HG02840 (cell line): ENCODE measurements around the gene UQCRC1.

ENCODE experiments used
- ATAC-seq: cut with Tn5 transposase; IDR thresholded peaks from one replicate; pipeline ENCODE4 v1.9.1; 2021; ENCODE audit warnings: mild to moderate bottlenecking, moderate library complexity, moderate number of reproducible peaks; ENCODE audit not compliant: unreplicated experiment, low FRiP score

Gene UQCRC1

DNA sequence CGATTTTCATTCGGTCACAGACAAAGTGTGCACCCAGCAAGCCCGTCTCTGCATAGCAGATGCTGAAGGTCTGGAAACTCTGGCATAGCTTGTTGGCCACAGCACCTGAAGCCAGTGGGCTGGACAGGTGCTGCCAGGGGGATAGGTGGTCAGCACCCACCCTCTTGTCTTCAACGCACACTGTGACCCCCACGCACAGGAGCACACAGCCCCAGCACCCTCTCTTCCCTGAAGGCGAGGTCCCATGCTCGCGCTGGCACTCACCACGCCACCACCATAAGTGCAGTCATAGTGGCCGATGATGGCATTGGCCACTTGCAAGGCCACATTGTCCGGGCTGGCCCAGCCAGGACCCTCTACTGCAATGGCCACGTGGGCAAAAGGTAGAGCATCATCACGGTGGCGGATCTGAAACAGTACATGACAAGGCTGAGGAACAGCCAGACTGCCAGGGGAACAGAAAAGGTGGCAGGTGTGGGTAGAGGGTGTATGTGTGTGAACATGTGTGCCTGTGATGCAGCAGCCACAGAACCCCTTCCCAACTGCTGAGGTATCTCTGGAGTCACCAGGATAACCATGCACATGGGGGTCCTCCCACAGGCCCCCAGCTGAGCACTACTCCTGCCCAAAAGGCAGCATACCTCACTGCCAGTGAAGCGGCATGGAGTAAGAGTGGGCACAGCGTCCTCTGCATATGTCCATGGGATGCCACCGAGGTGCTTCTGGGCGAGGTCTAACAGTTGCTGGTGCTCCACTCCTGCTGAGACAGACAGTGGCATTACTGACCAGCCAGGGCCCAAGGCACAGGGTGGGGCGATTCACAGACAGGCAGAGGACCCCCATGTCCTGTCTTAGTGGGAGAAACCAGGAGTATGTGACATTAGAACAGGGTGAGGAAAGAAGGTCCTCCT, 8.5 kb downstream of the UQCRC1 start:
- no peak for ATAC-seq

DNA sequence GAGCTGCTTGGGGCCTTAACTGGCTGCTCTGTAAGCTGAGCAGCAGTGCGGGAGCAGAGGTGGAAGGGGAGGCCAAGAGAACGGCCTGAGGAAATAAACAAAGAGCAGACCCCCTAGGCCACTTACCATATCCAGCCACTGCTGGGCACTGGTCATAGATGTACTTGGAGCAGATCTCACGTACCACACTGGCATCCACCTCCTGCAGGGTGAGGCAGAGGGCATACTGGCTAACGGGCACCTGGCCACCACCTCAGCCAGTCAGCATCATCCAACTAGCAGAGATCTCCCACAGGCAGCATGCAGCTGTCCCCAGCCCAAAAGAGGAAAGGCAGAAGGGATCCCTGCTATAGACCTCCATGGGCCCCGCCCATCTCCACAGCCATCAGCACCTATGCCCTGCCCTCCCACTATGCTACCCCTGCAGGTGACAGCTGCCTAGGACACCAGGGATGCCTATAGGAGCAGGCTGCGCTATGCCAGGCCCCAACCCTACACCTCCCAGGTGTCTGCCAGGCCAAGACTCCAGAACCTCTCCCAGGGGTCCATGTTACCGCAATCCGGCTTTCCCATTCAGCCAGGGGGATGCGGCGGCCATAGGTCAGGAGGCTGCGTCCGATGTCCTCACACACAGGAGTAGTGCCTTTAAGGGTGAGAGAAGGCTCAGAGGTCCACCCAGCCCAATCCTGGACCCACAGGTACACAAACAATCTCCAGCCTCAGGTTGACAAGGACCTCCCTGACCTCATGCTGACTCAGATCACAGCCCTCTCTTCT, 9.7 kb downstream of the UQCRC1 start:
- no peak for ATAC-seq

GRCh38 chr3:48599077-48599501, 10.4 kb downstream of the UQCRC1 start:
- ATAC-seq: no peak

DNA sequence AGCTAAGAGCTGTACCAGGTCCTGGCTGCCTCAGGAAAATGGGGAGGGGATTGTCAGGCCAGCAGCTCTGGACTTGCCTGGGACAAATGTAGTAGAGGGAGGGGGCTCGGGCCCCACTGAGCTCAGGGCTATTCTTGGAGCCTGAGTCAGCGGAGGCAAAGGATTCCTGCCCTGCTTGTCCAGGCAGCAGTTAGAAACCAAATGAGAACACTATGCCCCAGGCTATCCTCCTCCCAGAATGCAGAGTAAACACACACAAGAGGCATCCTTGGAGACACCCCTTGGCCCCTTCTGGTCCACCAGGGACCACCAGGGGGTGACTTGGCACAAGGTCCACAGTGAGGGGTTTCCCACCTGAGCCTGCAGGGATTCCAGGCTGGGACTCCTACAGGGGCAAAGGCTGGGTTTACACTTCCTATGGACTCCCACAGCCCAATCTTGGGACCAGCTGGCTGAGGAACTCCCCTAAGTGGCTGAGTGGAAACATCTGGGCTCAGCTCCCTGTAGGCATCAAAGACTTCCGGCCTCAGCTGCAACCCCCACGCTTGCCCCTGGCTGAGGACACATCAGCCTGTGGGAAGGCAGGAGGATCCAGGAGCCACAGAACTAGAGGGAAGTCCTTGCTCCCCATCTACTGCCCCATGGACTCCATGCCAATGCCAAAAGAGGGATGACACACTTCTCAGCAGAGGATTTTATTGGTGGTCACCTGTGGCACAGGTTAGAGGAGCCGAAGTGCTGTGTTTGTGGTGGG, 10.9 kb downstream of the UQCRC1 start:
- no peak for ATAC-seq

DNA sequence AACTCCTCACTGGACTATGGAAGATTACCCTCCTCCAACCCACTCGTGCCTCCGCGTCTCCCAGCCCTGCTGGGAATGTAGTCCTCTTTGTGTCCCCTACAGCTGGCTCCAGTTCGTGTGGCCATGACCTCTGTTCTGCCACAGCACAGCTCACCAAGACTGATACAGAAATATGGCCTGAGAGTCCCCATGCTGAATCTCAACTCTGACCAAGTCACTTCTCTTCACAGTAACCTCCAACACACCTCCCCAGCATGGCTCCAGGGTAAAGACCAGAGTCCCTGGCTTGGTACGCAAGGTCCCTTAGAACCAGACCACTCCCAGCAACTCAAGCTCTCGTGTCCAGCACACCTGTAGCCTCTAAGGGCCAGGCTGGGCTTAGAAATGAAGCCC, 12.0 kb downstream of the UQCRC1 start:
- no peak for ATAC-seq

- no peak for ATAC-seq
These were observed 12.6 kb downstream of the UQCRC1 start for GRCh38 chr3:48596676-48597407.

DNA sequence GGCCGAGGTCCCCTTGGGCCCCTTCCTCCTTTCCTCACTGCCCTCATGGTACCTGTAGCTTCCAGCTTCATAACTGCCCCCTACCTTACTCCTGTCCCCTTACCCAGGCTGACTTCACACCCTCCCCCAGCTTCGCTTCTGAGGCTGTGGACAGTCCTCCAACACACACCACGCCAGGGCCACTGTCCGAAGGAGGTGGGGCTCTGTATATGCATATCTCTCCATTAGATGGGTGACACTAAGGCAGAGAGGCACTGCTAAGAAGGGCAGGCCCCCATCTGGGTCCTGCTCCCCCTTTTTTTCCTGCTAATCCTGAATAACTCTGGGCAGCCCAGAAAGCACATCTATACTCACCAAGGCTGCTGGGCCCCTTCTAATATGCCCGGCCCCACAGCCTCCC, 13.3 kb downstream of the UQCRC1 start:
- no peak for ATAC-seq

- ATAC-seq: no peak
These were observed 13.8 kb downstream of the UQCRC1 start for GRCh38 chr3:48595526-48596121.

DNA sequence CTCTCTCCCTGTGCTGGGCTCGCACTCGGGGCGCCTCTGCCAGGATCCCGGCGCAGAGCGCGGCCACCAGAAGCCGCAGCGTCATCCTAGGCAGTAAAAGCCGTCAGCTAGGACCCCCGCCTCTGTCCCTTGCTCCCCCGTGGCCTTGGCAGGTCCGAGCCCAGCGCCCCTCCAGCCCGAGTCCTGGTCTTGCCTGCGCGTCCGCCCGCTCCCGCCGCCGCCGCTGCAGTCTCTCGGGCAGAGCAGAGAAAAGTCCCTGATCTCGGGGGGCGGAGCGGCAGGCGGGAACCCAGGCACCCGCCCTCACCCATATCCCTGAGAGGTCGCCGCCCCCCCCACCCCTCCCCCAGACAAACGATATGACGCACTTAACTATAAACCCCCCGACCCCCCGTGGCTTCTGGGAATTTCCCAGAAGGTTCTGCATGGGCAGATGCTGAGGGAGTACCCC, 14.3 kb downstream of the UQCRC1 start, which contains the start of gene COL7A1:
TSS of gene COL7A1 (minus strand) at position 255 of the 451 bp plus-strand sequence. CDS start at position 85, 170 bp downstream.
- ATAC-seq: no peak

DNA sequence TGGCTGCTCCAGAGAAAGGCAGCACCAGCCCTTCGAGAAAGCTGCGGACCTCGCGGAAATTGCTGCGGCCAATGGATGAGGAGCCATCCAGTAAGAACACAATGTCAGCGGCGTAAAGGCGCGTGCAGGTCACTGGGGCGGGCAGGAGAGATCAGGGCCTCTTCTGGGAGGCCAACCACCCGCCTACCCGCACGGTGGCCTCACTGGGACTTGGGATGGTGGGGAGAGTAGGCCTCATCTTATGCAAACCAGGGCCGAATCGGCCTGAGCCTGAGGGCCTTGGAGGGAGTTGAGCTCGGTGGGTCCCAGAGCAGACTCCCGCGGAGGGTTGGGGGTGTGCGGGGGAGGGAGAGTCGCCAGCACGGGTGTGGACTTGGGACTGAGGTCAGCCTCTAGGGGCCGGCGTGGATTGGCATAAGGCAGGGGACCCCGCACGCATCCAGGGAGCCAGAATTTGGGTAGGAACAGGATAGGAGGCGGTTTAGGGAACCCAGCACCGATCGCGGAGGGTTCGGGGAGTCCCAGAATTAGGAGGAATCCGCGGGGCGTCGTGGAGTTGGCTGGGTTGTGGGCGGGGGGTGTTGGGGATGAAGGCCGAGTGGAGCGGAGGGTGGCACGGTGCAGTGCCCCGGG, 14.9 kb downstream of the UQCRC1 start:
- ATAC-seq: no peak

DNA sequence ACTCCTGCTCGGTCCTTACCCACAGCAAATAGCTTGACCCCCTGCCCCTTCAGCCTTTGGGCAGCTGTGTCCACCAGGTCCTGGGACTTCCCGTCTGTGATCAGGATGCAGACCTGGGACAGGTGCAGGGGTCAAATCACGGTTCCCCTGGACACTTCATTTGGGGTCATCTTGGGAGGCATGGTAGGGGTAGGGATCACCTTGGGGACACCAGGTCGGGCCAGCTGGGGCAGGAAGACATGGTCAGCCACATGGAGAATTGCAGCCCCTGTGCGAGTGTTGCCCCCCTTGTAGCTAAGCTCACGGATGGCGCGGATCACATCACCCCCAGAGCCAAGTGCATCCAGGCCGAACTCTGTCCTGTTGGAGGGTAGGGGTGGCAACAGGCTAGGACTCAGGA, 16.1 kb downstream of the UQCRC1 start:
- no peak for ATAC-seq

DNA sequence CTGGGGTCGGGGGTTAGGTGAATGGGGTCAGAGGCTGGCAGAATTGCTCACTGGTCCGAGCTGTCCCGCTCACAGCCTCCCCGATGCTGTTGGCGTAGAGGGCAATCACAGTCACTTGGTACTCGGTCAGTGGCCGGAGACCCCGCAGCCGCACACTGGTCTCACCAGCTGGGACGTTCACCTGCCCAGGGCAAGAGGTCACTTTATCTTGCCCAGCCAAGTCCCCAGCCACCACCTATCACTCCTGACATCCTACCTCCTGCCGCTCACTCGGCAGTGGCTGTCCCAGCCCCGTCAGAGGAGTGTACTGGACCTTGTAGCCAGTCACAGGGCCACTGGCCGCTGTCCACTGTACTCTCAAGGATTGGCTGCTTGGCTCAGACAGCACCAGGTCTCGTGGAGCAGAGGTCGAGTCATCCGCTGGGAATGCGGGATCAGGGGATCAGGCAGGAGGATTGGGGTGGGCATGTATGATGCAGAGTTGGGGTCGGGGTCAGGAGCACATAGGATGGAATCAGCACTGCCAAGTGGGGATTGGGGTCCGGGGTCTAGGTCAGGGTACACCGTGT, 16.8 kb downstream of the UQCRC1 start:
- no peak for ATAC-seq

DNA sequence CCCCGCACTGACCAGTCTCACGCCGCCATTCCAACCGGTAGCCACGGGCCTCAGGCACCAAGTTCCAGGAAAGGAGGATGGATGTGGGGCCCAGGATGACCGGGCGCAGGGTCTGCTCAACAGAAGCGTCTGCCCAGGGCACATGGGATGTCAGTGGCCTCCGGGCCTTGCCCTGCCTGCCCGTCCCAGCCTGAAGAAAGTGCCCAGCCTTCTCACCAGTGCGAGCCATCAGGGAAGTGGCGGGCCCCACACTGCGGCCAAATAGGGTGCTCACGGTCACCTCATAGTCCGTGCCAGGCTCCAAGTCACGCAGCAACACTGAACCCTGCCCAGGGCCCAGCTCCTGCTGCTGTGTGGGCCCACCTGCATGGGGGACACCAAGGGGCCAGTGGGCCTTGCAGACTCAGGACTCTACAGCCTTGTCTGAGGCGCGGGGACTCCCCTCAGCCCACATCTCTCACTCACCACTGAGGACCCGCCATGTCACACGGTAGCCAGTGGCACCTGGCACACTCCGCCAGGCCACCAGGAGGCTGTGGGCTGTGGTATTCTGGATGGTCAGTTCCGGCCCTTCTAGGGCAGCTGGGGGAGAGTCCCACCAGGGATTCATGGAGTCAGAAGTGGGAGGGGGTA, 17.4 kb downstream of the UQCRC1 start:
- no peak for ATAC-seq

GRCh38 chr3:48591436-48591835, 18.0 kb downstream of the UQCRC1 start:
- ATAC-seq: no peak

- ATAC-seq: no peak
These were observed 21.2 kb downstream of the UQCRC1 start for GRCh38 chr3:48588230-48588629.

DNA sequence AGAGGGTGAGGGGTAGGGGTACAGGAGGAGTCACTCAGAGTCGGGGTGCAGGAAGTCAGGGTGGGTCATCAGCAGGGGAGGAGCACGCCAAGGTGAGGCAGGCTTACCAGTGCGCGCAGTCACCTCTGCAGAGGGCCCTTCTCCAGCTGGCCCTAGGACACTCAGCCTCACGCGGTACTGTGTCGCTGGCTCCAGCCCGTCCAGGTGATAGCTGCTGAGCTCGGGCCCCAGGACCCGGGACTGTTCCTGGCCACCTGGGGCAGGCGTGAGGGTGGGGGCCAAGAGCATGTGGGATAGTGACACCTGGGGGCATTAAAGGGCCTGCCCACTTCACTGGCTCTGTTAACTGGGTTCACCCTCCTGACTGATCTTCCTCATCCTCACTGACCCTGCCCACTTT, 21.8 kb downstream of the UQCRC1 start:
- ATAC-seq: no peak

- no peak for ATAC-seq
These were observed 24.0 kb downstream of the UQCRC1 start for GRCh38 chr3:48585411-48585810.

DNA sequence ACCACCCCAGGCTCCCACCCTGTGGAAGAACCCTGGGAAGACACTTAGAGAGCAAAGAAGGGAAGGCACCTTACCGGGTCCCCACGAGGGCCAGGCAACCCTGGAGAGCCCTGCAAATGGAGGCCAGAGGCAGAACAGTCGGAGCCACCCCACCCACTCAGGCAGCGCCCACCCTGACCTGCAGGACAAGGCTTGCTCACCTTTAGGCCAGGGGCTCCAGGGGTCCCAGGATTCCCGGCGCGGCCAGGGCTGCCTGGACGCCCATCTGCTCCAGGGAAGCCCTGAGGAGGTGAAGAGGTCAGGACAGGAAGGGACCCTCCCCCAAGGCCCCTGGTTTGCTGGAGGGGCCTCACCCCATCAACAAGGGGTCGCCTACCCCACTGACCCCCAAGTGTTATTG, 24.6 kb downstream of the UQCRC1 start:
- no peak for ATAC-seq
